ENCODE measurements around the gene CST7. TPM values are rescaled to one million over a fixed set of nuclear protein-coding genes. Genes with fewer than 3 reads are reported as not detected.

Gene CST7
- total RNA-seq, 2 donors from 2014 or later = 0.47 to 1.1 TPM

DNA sequence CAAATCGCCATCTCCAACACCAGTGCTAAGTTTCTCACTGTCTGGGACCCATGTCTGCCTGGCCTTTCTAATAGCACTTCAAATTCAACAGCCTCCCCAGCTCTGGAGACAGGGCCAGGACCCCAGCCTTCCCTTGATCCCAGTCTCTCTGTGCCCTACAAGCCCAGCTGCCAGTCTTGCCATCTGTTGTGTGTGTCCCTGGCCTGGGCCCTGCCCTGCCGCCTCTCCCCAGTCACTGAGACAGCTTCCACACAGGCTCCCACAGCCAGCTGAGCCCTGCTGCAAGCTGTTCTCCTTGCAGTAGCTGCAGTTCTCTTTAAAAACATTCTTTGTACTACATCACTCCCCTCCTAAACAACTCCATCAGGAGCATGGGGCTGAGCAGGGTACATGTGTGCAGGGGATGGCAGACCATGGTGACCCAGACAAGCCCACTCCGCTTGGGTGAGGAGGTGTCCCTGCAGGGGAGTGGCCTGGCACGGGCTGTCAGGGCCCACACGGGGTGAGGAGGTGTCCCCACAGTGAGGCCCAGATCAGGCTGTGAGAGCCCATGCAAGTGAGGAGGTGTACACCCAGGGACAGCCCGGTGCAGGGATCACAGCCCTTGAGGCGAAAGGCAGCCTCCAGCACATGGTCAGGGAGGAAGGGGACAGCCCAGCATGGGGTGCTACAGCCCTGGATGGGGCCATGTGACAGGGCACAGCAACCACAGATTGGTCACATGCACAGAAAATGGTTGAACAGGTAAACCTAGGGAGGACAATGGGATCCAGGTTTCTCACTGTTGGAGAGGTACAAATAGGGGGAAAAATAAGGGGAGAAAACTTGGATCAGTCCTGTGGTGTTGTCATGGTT, 16.2 kb downstream of the CST7 start:
- Histone ChIP-seq H3K27ac (no peak overlapping the region), H3K4me3 (no peak overlapping the region), H3K27me3 (no peaks in the 10 kb centered on the region), H3K36me3 (no peaks in the 10 kb centered on the region), H3K4me1 (no peaks in the 10 kb centered on the region), H3K9ac (ENCODE audit: low read depth in 2 of 2, low read length in 2 of 2) (no peak overlapping the region), H3K9me3 (no peaks in the 10 kb centered on the region)
- intact Hi-C loops (cut with DNase I) = no loop called here
- TF ChIP-seq CTCF (IDR thresholded peaks at IDR 0.05) = no peak
- DNase-seq = no peak

GRCh38 chr20:24966317-24967012, 17.4 kb downstream of the CST7 start:
- Histone ChIP-seq H3K27ac (no peak overlapping the region), H3K9ac (ENCODE audit: low read depth in 2 of 2, low read length in 2 of 2) (no peak overlapping the region), H3K9me3 (no peaks in the 10 kb centered on the region), H3K27me3 (no peaks in the 10 kb centered on the region), H3K4me1 (no peaks in the 10 kb centered on the region), H3K36me3 (no peaks in the 10 kb centered on the region), H3K4me3 (no peak overlapping the region)
- TF ChIP-seq CTCF (IDR thresholded peaks at IDR 0.05) = no peak
- intact Hi-C loops (cut with DNase I) = no loop called here
- no peak for DNase-seq

DNA sequence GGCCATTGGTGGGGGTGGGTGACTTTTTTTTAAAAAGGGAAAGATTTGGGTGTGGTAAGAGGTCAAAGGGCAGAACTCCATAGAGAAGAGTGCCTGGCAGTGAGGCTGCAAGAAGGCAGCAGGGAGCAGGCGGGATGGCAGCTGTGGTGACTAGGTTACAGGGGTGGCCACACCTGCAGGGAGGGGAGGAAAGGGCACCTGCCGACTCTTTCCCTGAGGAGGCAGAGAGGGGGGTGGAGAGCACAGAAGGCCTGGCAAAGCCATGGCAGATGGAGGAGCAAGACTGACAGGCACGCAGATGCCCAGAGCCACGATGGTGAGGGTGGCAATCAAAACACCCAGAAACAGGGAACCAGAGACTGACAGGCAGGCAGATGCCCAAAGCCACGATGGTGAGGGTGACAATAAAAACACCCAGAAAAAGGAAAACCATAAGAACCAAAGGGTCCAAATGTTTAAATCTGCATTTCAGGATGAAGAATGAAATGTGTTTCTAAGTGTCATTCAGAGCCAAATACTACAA, 19.3 kb downstream of the CST7 start:
- no peaks in the 10 kb centered on the region for H3K36me3 ChIP-seq
- H3K27me3 ChIP-seq = no peaks in the 10 kb centered on the region
- no peak for DNase-seq

DNA sequence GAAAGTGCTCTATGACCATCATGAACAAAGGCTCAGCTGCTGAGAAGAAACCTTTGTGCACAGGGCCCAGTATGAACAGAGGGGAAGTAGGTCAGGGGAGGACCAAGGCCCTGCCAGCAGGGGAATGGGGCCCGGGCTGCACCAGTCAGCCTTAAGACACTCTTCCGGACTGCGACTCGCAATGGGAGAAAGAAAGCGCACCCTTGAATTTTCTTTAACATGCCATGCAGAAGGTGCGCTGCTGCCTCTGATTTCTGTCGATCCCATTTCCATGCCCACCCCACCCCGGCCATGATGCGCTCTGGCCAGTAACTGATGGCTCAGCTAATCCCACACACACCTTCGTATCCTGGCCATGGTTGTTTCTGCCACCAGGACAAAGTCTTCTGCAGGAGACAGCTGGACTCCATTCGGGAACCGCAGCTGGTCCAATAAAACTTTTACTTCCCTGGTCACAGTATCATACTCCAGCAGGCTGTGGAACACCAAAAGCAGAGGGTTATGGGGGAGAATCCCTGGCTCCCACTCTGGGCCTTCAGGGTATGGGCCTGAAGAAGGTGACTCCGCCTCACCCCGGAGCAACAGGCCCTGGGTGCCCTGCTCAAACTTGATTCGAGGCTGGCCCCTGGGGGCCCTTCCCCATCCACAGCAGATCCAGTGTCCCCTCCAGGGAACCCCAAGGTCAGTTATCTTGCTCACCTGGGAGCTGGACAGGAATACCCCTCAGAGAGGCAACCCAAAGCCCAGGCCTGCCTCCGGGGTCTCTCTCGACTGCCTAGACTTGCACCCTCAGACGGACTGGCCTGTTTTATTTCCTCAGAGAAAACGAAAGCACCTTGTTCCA, 20.3 kb downstream of the CST7 start:
- intact Hi-C loops (cut with DNase I) = no loop called here
- H3K9ac ChIP-seq (ENCODE audit: low read depth in 2 of 2, low read length in 2 of 2) = no peak overlapping the region

More for the DNA sequence above, 19.3 kb downstream of the CST7 start:
- H3K9me3 ChIP-seq = no peaks in the 10 kb centered on the region
- no peak overlapping the region for H3K9ac ChIP-seq (ENCODE audit: low read depth in 2 of 2, low read length in 2 of 2)
- intact Hi-C loops (cut with DNase I) = no loop called here
- H3K4me1 ChIP-seq = no peaks in the 10 kb centered on the region
- H3K4me3 ChIP-seq = no peak overlapping the region
- H3K27ac ChIP-seq = no peak overlapping the region
- no peak for TF ChIP-seq CTCF (IDR thresholded peaks at IDR 0.05)

More for the DNA sequence above, 20.3 kb downstream of the CST7 start:
- Histone ChIP-seq H3K9me3 (no peaks in the 10 kb centered on the region), H3K4me1 (no peaks in the 10 kb centered on the region), H3K27ac (no peak overlapping the region), H3K36me3 (no peaks in the 10 kb centered on the region), H3K4me3 (no peak overlapping the region), H3K27me3 (no peaks in the 10 kb centered on the region)
- TF ChIP-seq CTCF (IDR thresholded peaks at IDR 0.05) = no peak
- DNase-seq = no peak

All from colonic mucosa (tissue), 4 donors.